Skeletal muscle cell (primary cell): ENCODE results near the gene DHCR7.
"Not testable (repeated sequence)": the region's sequence is repeated elsewhere in the genome, so short reads cannot be mapped to it uniquely, and the experiment has no call there.

Experiments used
- DNase-seq: peaks from one replicate; pipeline ENCODE4 v3.0.0-alpha.2; 2010; ENCODE audit warnings: low read depth
- H3K4me3 ChIP-seq: 2 replicates; pipeline ENCODE4 v1.5.1; 2011; ENCODE audit warnings: low read depth, mild to moderate bottlenecking, control low read depth, low read length, moderate library complexity

The DHCR7 gene

GRCh38 chr11:71425860-71426259, 22.3 kb downstream of the DHCR7 start:
- DNase-seq: no peak

GRCh38 chr11:71425409-71425808, 22.8 kb downstream of the DHCR7 start:
- no peak for DNase-seq
- no peak overlapping the region for H3K4me3 ChIP-seq

More at GRCh38 chr11:71425860-71426259, 22.3 kb downstream of the DHCR7 start:
- H3K4me3 ChIP-seq: no peak overlapping the region

- no peak overlapping the region for H3K4me3 ChIP-seq
- no peak for DNase-seq
Observed at GRCh38 chr11:71423181-71423790, 24.9 kb downstream of the DHCR7 start.

GRCh38 chr11:71422318-71422717, 25.9 kb downstream of the DHCR7 start:
- DNase-seq, H3K4me3 ChIP-seq: not testable (repeated sequence)

- DNase-seq: no peak
Observed at GRCh38 chr11:71421392-71421950, 26.7 kb downstream of the DHCR7 start.

GRCh38 chr11:71420455-71421241, 27.5 kb downstream of the DHCR7 start:
- DNase-seq: no peak
- no peak overlapping the region for H3K4me3 ChIP-seq

More at GRCh38 chr11:71421392-71421950, 26.7 kb downstream of the DHCR7 start:
- no peak overlapping the region for H3K4me3 ChIP-seq

GRCh38 chr11:71418643-71419042, 29.6 kb downstream of the DHCR7 start:
- DNase-seq: peak; percentile 16
- no peak overlapping the region for H3K4me3 ChIP-seq

- H3K4me3 ChIP-seq: no peak overlapping the region
- no peak for DNase-seq
Observed at GRCh38 chr11:71414645-71415044, 33.5 kb downstream of the DHCR7 start.

- no peak for DNase-seq
- H3K4me3 ChIP-seq: no peak overlapping the region
Observed at GRCh38 chr11:71410363-71410966, 37.7 kb downstream of the DHCR7 start.

- no peak overlapping the region for H3K4me3 ChIP-seq
- no peak for DNase-seq
Observed at GRCh38 chr11:71408826-71409225, 39.4 kb downstream of the DHCR7 start.

GRCh38 chr11:71407356-71407755, 40.8 kb downstream of the DHCR7 start:
- H3K4me3 ChIP-seq: no peak overlapping the region
- no peak for DNase-seq

GRCh38 chr11:71406681-71407080, 41.5 kb downstream of the DHCR7 start:
- no peak for DNase-seq
- no peak overlapping the region for H3K4me3 ChIP-seq

- no peak for DNase-seq
- H3K4me3 ChIP-seq: no peak overlapping the region
Observed at GRCh38 chr11:71404209-71404608, 44.0 kb downstream of the DHCR7 start.

GRCh38 chr11:71402878-71403277, 45.3 kb downstream of the DHCR7 start:
- DNase-seq: no peak
- H3K4me3 ChIP-seq: no peak overlapping the region

GRCh38 chr11:71400216-71400615, 48.0 kb downstream of the DHCR7 start:
- no peak for DNase-seq
- no peak overlapping the region for H3K4me3 ChIP-seq

- no peak for DNase-seq
Observed at GRCh38 chr11:71399341-71399740, 48.9 kb downstream of the DHCR7 start.

GRCh38 chr11:71397961-71398360, 50.2 kb downstream of the DHCR7 start:
- no peak for DNase-seq
- H3K4me3 ChIP-seq: no peak overlapping the region

More at GRCh38 chr11:71399341-71399740, 48.9 kb downstream of the DHCR7 start:
- H3K4me3 ChIP-seq: no peak overlapping the region

GRCh38 chr11:71397331-71397860, 50.8 kb downstream of the DHCR7 start:
- no peak for DNase-seq
- no peak overlapping the region for H3K4me3 ChIP-seq

GRCh38 chr11:71396548-71397123, 51.6 kb downstream of the DHCR7 start:
- no peak for DNase-seq
- H3K4me3 ChIP-seq: no peak overlapping the region

GRCh38 chr11:71395774-71396173, 52.4 kb downstream of the DHCR7 start:
- DNase-seq: no peak
- no peak overlapping the region for H3K4me3 ChIP-seq
